HTR-8/SVneo (cell line): ENCODE data around the gene PRPF40B.
"Not testable (repeated sequence)": the region's sequence is repeated elsewhere in the genome, so short reads cannot be mapped to it uniquely, and the experiment has no call there.

Experiments
- DNase-seq: peaks from one replicate; pipeline ENCODE4 v3.0.0; 2011; ENCODE audit warnings: low spot score, mixed read lengths; ENCODE audit not compliant: insufficient read length
- FAIRE-seq: peaks from 2 replicates; lab custom pipeline; 2011; peaks lifted over from hg19 to GRCh38; lab: Jason Lieb, UNC

Gene PRPF40B

DNA sequence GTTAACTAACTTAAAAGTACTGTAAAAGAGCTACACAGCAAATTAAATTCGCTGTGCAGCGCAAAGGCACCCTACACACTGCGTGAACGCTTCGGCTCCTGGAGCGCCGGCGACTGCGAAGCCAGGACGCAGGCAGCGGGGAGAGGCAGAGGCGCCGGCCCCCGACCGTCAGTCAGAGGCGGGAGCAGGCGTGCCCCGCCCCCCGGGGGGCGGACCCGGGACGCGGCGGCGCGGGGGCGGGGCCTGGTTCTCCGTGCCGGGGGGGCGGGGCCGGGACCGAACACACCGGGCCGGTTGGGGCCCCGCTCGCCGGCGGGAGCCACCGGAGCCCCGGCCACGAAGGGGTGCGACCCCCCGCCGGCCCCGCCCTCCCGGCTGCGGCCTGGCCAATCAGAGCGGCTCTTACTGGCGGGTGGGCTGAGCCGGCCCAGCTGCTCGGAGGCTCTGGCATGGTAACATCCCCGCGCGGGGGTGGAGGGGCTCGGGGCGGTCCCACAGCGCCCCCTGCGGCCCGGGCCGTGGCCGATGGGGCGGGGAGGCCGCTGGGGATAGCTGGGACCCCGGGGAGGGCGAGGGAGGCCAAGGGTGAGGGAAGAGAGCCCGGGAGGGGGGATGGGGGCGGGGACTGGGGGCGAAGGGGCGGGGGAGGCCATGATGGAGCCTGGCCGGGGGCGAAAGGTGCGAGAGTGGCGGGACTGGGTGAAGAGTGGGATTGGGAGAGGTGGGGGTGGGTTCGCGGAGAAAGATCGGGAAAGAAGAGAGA, at the start of gene PRPF40B:
Gene PRPF40B, plus strand, starts transcription at position 420 of the 763 bp plus-strand sequence. Its CDS starts 30 bp downstream, at position 450.
- DNase-seq (peak; percentile 96), FAIRE-seq (peak; percentile 42)

DNA sequence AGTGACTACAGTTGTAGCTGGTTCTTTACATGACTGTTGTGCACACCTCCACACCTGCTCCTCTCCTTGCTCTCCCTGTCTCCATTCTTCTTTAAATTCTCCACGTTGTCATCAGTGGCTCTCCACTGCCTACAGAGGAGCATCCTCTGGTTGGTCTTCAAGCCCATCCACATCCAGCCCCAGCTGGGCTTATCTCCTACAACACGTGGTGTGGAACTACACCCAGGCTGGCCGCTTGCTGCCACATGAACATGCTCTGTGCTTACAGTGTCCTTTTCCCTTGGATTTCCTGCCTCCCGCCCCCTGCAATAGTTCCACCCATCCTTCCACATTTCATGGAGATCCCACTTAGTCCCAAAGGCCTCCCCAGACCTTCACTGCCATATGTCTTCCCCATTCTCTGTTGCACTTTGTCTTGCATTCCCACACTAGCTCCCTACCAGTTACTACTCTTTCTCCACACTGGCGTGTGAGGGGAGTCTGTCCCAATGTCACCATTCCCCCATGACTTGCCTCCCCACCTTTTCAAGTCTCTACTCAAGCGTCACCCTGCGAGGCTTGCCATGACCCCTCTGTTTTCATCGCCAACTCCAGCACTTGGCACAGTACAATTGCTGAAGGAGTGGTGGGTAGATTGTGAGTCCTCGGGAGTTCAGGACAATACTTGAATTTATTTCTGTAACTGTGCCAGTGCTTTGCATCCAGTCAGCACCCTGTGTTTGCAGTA, 45.6 kb upstream of the PRPF40B start:
- DNase-seq (no peak), FAIRE-seq (no peak)

DNA sequence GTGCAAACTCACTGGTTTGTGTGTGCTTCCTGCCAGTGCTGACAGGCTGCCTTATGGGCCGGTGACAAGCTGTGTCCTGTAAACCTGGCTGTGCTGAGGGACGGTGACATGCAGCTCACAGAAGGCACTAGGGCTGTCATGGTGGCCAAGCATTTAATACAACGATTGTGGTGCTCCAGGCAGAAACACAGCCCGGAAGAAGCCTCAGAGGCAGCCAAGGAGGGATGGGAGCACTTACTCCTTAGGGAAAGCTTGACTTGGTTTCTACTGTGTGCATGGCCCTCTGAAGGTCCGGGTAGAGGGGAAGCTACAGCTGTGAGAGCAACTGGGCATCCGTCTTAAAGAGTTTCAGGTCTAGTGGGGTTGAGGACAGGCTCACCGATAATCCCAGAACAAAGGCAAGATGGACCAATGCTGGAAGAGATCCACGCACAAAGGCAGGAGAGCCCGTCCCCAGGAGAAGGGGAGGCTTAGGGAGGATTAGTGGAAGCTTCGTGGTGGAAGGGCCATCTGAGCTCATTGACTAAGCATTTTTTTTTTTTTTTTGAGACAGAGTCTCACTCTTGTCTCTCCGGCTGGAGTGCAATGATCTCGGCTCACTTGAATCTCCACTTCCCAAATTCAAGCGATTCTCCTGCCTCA, 44.8 kb upstream of the PRPF40B start:
- DNase-seq (no peak), FAIRE-seq (no peak)

DNA sequence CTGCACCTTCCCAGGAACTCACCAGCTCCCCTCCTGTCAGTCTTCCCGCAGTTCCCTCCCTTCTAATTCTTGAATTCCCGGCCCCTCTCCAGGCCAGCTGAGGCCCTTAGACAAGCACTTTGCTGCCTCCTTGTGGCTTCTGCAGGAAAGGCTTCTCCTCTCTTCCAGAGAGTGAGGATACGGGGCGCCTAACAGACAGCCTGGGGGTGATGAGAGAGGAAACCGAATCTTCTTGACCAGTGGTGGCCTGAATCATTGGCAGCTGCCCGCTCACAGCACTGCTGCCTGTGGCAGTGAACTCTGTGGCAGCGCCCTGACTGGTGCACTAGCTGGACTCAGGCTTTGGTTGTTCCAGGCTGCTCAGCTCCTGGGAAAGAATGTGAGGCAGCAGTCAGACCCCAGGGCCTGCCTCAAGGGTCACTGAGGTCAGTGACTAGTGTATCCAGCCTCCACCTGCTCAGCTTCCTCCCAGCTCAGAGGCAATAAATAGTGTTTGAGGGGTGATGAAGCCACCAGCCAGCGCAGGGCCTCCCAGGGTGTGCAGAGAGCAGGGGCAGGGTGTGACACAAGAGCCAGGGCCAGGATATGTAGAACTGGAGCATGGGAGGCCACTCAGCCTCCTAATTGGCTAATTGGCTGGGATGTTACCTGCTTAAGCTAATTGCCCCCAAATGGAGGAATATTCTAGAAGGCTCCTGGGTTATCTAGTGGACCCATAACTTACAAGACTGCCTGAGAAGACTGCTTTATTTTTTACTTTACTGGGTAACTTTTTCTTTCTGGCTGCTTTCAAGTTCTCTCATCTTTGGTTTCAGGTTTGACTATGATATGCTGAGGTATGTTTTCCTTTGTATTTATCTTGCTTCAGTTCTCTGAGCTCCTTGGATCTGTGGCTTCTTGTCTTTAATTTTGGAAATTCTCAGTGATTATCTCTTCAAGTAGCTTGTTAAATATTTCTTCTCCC, 42.5 kb upstream of the PRPF40B start:
- DNase-seq (peak; percentile 90), FAIRE-seq (no peak)

DNA sequence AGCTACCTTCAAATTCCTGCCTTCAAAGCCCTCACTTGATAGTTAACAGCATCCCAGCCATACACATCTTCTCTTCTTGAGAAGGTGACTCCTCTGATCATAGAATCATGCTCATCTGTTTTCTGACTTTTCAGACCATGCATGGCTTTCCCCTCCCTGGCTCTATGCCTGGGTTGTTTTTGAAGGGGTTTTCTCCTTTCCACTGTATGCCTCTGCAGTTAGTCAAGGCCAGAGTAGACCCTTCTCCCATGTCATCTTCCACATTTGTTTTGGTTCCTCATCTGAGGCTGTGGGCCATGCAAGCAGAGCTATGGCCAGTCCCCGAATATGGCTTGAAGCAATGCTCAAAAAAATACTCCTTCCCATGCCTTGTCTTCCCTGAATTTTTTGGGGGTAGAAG, 41.2 kb upstream of the PRPF40B start:
- no peak for FAIRE-seq
- DNase-seq, result no peak

- no peak for DNase-seq
- FAIRE-seq, result no peak
Measured at GRCh38 chr12:49582850-49583249, 40.5 kb upstream of the PRPF40B start.

GRCh38 chr12:49583366-49584094, 39.8 kb upstream of the PRPF40B start:
- DNase-seq, result no peak
- FAIRE-seq, result no peak

- FAIRE-seq, result no peak
- DNase-seq, result no peak
Measured at GRCh38 chr12:49584591-49584990, 38.8 kb upstream of the PRPF40B start.

GRCh38 chr12:49585477-49586459, 37.6 kb upstream of the PRPF40B start:
- FAIRE-seq (no peak), DNase-seq (no peak)

DNA sequence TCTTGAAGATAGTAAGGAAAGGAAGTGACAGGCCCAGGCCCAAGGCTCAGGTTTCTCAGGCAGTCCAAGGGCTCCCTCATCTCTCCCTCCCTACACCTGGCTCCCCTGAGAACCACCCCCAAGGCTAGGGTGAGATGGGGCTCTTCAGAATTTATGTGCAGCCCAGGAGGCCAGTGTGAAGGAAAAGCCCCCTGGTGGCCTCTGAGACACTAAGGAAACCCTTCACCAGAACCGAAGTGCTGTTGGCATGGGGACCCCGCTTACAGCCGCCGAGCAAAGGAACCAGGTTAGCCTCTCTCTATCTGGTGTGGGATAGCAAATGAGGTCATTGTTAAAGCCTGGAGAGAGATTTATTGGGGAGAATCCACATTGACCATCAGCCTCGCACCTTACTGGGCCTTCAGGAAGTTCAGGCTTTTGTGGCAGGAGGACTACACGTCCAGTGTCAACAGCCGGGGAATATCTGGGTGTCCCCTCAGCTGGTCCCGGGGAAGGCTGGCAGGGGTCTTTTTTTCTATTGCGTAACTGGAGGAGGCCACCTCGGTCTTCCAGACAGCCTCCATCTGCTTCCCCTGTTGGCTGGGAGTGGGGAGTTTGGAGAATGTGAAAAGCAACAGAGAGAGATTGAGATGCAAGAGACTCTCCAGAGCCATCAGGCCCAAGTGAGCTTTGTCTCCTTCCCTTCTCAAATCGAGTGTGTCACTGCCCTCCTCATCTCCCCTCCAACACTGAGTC, 36.0 kb upstream of the PRPF40B start:
- DNase-seq (no peak), FAIRE-seq (no peak)

- DNase-seq (no peak), FAIRE-seq (no peak)
Measured at GRCh38 chr12:49588281-49588680, 35.1 kb upstream of the PRPF40B start.

GRCh38 chr12:49588721-49589516, 34.4 kb upstream of the PRPF40B start:
- no peak for FAIRE-seq
- no peak for DNase-seq

GRCh38 chr12:49598527-49598926, 24.8 kb upstream of the PRPF40B start:
- FAIRE-seq (no peak), DNase-seq (no peak)

- no peak for FAIRE-seq
Measured at GRCh38 chr12:49599961-49600360, 23.4 kb upstream of the PRPF40B start.

DNA sequence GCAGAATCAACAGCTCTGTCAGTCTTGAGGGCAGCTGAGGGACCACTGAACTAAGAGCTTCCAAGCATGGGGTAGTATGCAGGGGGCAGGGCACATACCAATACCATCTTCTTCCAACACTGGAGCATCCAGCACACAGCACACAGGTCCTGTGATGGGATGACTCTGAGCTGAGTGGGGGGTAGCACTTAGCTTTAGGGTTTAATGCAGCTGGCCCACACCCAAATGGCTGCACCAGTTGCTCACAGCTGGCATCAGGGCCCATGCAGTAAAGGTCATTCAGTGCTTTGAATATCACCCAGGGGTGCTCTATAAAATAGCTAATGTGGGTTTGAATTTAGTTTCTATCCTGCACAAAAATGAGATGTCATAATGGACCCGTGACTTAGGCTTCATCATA, 19.6 kb upstream of the PRPF40B start:
- DNase-seq, result no peak
- no peak for FAIRE-seq

More at GRCh38 chr12:49599961-49600360, 23.4 kb upstream of the PRPF40B start:
- DNase-seq, result no peak

- no peak for DNase-seq
- no peak for FAIRE-seq
Measured at GRCh38 chr12:49604856-49605255, 18.5 kb upstream of the PRPF40B start.

DNA sequence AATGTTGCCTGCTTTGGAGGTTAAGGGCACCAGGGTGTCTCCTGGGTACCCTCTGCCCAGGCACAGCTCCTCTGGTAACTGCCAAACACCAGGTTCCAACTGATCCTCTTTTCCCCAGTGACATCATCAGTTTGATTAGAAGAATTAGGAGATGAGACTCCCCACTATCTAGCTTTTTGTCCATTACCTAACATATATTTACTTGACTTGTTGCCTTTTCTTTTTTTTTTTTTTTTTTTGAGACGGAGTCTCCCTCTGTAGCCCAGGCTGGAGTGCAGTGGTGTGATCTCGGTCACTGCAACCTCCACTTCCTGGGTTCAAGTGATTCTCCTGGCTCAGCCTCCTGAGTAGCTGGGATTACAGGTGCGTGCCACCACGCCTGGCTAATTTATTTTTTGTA, 17.8 kb upstream of the PRPF40B start, which contains the start of gene FAM186B:
Gene FAM186B, minus strand, starts transcription at position 101 of the 400 bp plus-strand sequence. CDS start 162 bp downstream, outside the sequence.
- not testable (repeated sequence) for DNase-seq, FAIRE-seq
